Measurements from ENCODE around the gene ABCA8.

ABCA8 gene

DNA sequence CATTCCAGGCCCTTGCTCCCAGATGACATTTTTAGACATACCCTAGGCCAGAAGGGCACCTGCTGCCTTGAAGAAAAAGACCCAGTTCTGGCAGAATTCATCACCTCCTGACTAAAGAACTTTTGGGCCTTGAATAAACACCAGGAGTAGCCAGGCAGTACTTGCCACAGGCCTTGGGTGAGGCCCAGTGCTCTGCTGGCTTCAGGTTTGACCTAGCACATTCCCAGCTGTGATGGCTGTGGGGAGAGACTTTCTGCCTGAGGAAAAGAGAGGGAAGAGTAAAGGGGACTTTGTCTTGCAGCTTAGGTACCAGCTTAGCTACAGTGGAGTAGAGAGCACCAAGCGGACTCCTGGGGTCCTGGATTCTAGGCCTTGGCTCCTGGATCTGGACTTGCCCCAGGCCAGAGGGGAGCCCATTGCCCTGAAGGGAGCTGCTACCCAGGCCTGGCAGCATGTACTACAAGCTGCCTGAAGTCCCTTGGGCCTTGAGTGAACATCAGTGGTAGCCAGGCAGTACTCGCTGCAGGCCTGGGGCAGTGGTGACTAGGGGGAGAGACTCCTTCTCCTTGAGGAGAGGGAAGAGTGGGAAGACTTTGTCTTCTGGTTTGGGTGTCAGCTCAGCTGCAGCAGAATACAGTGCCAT lies 44.3 kb downstream of the ABCA8 start:
- no peak for DNase-seq
- Mint-ChIP-seq H3K4me1 (no peaks in the 10 kb centered on the region), H3K27ac (no peak overlapping the region), H3K27me3 (no peaks in the 10 kb centered on the region), H3K36me3 (no peaks in the 10 kb centered on the region), H3K4me3 (no peak overlapping the region), H3K9me3 (no peaks in the 10 kb centered on the region)
- CTCF ChIA-PET: interaction anchor here (1.0 kb wide), 1 partner anchor 134 kb away, joined by 3 read pairs; no protein-coding TSS in a partner anchor

- H3K27me3 Mint-ChIP-seq: no peaks in the 10 kb centered on the region
- CTCF ChIA-PET: no interaction called here
- H3K9me3 Mint-ChIP-seq: no peaks in the 10 kb centered on the region
- DNase-seq: no peak
- no peaks in the 10 kb centered on the region for H3K4me1 Mint-ChIP-seq
- no peak overlapping the region for H3K27ac Mint-ChIP-seq
- no peaks in the 10 kb centered on the region for H3K36me3 Mint-ChIP-seq
- H3K4me3 Mint-ChIP-seq: no peak overlapping the region
Measured at GRCh38 chr17:68910251-68910705, 44.9 kb downstream of the ABCA8 start.

DNA sequence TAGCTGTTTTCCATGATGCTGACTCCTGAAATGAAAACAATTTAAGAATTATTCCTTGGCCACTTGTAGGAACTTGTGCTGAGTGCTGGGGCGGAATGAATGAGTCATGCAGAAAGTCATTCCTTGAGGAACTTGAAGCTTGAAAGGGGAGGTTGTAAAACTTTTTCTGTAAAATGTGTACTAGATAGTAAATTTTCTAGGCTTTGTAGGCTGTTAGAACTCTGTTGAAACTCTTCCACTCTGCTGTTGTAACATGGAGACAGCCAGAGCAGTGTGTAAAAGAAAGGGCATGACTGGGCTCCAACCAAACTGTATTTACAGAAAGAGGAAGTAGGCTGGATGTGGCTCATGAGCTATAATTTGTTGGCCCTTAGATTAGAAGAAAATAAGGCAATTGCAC lies 46.1 kb downstream of the ABCA8 start:
- no peaks in the 10 kb centered on the region for H3K27me3 Mint-ChIP-seq
- no peaks in the 10 kb centered on the region for H3K4me1 Mint-ChIP-seq
- CTCF ChIA-PET: no interaction called here
- no peaks in the 10 kb centered on the region for H3K36me3 Mint-ChIP-seq
- no peak overlapping the region for H3K4me3 Mint-ChIP-seq
- no peak overlapping the region for H3K27ac Mint-ChIP-seq
- no peak for DNase-seq
- no peaks in the 10 kb centered on the region for H3K9me3 Mint-ChIP-seq

DNA sequence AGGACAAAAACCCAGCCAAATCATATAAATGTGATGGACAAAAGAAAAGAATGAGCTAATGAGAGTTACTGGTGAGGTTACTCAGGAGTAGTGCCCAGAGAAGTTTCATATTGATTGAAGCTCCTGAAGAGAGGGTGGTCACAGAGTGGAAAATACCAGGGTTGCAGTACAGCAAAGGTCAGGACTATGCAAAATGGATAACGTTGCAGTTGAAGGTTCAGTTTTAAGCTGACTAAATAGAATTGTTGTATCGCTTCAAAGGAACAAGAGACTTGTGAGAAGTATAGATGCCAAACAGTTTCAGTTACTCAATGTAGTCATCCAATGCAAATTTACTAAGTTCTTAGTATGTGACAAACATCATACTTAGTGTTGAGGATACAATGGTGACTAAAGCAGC lies 47.1 kb downstream of the ABCA8 start:
- DNase-seq: no peak
- no peak overlapping the region for H3K27ac Mint-ChIP-seq
- H3K9me3 Mint-ChIP-seq: no peaks in the 10 kb centered on the region
- CTCF ChIA-PET: no interaction called here
- no peaks in the 10 kb centered on the region for H3K27me3 Mint-ChIP-seq
- H3K4me3 Mint-ChIP-seq: no peak overlapping the region
- no peaks in the 10 kb centered on the region for H3K4me1 Mint-ChIP-seq
- H3K36me3 Mint-ChIP-seq: no peaks in the 10 kb centered on the region

DNA sequence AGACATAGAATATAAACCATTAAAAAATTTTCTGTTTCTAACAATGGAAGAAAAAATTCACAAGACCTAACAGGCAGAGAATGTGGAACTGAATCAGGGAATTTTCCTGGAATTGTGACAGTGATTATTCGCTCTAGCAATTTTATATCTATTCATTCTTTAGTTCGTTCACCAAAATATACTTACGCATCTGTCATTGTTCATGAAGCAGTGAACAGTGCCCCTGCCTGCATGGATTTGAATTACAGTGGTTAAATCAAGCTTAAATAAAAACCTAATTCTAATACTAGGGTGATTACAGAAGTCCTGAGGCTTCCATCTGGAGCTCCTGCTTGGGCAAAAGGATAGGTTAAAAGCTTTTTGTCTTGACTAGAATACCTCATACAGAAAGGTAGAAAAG lies 48.6 kb downstream of the ABCA8 start:
- CTCF ChIA-PET: no interaction called here
- H3K9me3 Mint-ChIP-seq: no peaks in the 10 kb centered on the region
- H3K36me3 Mint-ChIP-seq: no peaks in the 10 kb centered on the region
- no peaks in the 10 kb centered on the region for H3K27me3 Mint-ChIP-seq
- DNase-seq: no peak
- no peak overlapping the region for H3K4me3 Mint-ChIP-seq
- no peak overlapping the region for H3K27ac Mint-ChIP-seq
- H3K4me1 Mint-ChIP-seq: no peaks in the 10 kb centered on the region

- no peaks in the 10 kb centered on the region for H3K4me1 Mint-ChIP-seq
- no peaks in the 10 kb centered on the region for H3K27me3 Mint-ChIP-seq
- CTCF ChIA-PET: interaction anchor here (1.2 kb wide), 1 partner anchor 16 kb away, joined by 3 read pairs; no protein-coding TSS in a partner anchor
- no peak for DNase-seq
- H3K4me3 Mint-ChIP-seq: no peak overlapping the region
- H3K36me3 Mint-ChIP-seq: no peaks in the 10 kb centered on the region
- no peaks in the 10 kb centered on the region for H3K9me3 Mint-ChIP-seq
- no peak overlapping the region for H3K27ac Mint-ChIP-seq
Measured at GRCh38 chr17:68903286-68903685, 51.9 kb downstream of the ABCA8 start.

GRCh38 chr17:68897557-68897956 lies 57.6 kb downstream of the ABCA8 start:
- Mint-ChIP-seq H3K27me3 (no peaks in the 10 kb centered on the region), H3K36me3 (no peaks in the 10 kb centered on the region), H3K27ac (no peak overlapping the region), H3K4me1 (no peaks in the 10 kb centered on the region), H3K9me3 (peaks cover 2% of the 10 kb centered on the region), H3K4me3 (no peak overlapping the region)
- DNase-seq: no peak
- CTCF ChIA-PET: no interaction called here

- no peaks in the 10 kb centered on the region for H3K36me3 Mint-ChIP-seq
- CTCF ChIA-PET: no interaction called here
- H3K4me3 Mint-ChIP-seq: no peak overlapping the region
- H3K4me1 Mint-ChIP-seq: no peaks in the 10 kb centered on the region
- H3K27ac Mint-ChIP-seq: no peak overlapping the region
- no peak for DNase-seq
- H3K9me3 Mint-ChIP-seq: peaks cover 2% of the 10 kb centered on the region
- H3K27me3 Mint-ChIP-seq: no peaks in the 10 kb centered on the region
Measured at GRCh38 chr17:68892658-68893057, 62.5 kb downstream of the ABCA8 start.

DNA sequence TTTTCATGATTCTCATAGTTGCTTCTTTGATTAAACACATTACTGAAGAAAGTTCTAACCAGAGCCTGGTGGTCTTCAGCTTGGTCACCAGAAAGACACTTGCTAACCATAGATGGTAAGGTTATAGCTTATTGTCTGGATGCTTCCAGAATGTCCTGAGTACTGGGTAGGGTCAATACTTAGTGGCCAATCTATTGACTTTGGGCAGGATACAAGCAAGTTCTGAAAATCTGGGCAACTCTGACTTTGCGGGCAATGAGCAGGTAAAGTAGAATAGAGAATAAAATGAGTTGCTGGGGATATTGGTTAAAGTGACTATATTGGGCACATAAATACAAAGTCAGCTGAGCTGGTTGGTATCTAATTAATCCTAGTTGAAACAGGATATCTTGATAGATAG lies 63.0 kb downstream of the ABCA8 start:
- H3K27me3 Mint-ChIP-seq: no peaks in the 10 kb centered on the region
- H3K27ac Mint-ChIP-seq: no peak overlapping the region
- CTCF ChIA-PET: no interaction called here
- no peak overlapping the region for H3K4me3 Mint-ChIP-seq
- peaks cover 2% of the 10 kb centered on the region for H3K9me3 Mint-ChIP-seq
- H3K36me3 Mint-ChIP-seq: no peaks in the 10 kb centered on the region
- no peak for DNase-seq
- H3K4me1 Mint-ChIP-seq: no peaks in the 10 kb centered on the region

GRCh38 chr17:68886401-68886800 lies 68.8 kb downstream of the ABCA8 start:
- no peak overlapping the region for H3K27ac Mint-ChIP-seq
- H3K27me3 Mint-ChIP-seq: no peaks in the 10 kb centered on the region
- H3K9me3 Mint-ChIP-seq: no peaks in the 10 kb centered on the region
- no peak overlapping the region for H3K4me3 Mint-ChIP-seq
- no peak for DNase-seq
- no peaks in the 10 kb centered on the region for H3K36me3 Mint-ChIP-seq
- CTCF ChIA-PET: no interaction called here
- H3K4me1 Mint-ChIP-seq: no peaks in the 10 kb centered on the region

- Mint-ChIP-seq H3K4me3 (no peak overlapping the region), H3K9me3 (no peaks in the 10 kb centered on the region), H3K27ac (no peak overlapping the region), H3K4me1 (no peaks in the 10 kb centered on the region), H3K36me3 (no peaks in the 10 kb centered on the region), H3K27me3 (no peaks in the 10 kb centered on the region)
- CTCF ChIA-PET: interaction anchor here (0.6 kb wide), 1 partner anchor 42 kb away, joined by 3 read pairs; no protein-coding TSS in a partner anchor
- no peak for DNase-seq
Measured at GRCh38 chr17:68884888-68885287, 70.3 kb downstream of the ABCA8 start.

DNA sequence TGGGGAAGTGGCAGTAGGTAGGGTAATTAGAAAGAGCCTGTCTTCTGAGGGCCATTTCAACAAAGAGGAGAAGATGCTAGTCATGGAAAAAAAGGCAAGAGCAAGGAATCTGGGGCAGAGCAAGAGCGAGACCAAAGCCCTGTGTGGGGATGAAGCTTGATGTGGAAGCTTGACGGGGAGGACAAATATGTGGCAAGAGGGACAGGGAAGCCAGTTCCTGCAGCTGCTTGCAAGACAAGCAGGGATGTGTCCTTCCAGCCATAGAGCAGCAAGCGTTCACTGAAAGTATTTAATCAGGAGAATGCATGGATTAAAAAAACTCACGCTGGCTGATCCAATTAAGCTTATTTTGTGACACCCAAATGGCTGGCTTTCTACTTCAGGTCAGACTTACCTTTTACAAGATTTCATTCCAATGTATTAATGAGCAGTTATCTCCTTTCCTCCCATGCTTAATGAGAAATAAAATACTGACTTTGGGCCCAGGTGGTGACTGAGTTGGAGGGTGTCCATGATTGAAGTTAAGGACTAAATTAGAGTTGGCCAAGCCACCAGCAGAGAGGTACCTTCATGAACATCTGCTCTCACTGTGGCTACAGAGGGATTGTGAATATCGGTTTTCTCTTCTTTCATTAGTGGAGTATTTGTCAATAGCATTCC lies 76.8 kb downstream of the ABCA8 start:
- Mint-ChIP-seq H3K27me3 (no peaks in the 10 kb centered on the region), H3K4me3 (no peak overlapping the region), H3K27ac (no peak overlapping the region), H3K36me3 (no peaks in the 10 kb centered on the region), H3K4me1 (no peaks in the 10 kb centered on the region), H3K9me3 (peaks cover 3% of the 10 kb centered on the region)
- CTCF ChIA-PET: no interaction called here
- DNase-seq: no peak

DNA sequence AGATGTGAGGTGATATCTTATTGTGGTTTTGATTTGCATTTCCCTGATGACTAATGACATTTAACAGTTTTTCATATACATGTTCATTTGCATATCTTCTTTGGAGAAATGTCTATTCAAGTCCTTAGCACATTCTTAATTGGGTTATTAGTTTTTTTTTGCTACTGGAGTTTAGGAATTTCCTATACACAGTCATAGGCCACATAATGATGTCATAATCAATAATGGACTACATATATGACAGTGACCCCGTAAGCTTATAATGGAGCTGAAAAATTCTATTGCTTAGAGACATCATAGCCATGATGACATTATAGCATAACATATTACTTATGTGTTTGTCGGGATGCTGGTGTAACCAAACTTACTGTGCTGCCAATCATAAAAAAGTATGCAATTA lies 83.7 kb downstream of the ABCA8 start:
- Mint-ChIP-seq H3K36me3 (no peaks in the 10 kb centered on the region), H3K27me3 (no peaks in the 10 kb centered on the region), H3K27ac (no peak overlapping the region), H3K4me1 (no peaks in the 10 kb centered on the region), H3K4me3 (no peak overlapping the region), H3K9me3 (no peaks in the 10 kb centered on the region)
- CTCF ChIA-PET: no interaction called here
- no peak for DNase-seq

- Mint-ChIP-seq H3K4me1 (no peaks in the 10 kb centered on the region), H3K27ac (no peak overlapping the region), H3K36me3 (no peaks in the 10 kb centered on the region), H3K27me3 (no peaks in the 10 kb centered on the region), H3K4me3 (no peak overlapping the region), H3K9me3 (no peaks in the 10 kb centered on the region)
- CTCF ChIA-PET: no interaction called here
- DNase-seq: no peak
Measured at GRCh38 chr17:68870976-68871375, 84.2 kb downstream of the ABCA8 start.

- Mint-ChIP-seq H3K4me3 (no peak overlapping the region), H3K36me3 (no peaks in the 10 kb centered on the region), H3K27me3 (no peaks in the 10 kb centered on the region), H3K4me1 (no peaks in the 10 kb centered on the region), H3K9me3 (no peaks in the 10 kb centered on the region), H3K27ac (no peak overlapping the region)
- CTCF ChIA-PET: no interaction called here
- DNase-seq: no peak
Measured at GRCh38 chr17:68870161-68870826, 84.9 kb downstream of the ABCA8 start.
